ENCODE results near the gene AK1.

DNA sequence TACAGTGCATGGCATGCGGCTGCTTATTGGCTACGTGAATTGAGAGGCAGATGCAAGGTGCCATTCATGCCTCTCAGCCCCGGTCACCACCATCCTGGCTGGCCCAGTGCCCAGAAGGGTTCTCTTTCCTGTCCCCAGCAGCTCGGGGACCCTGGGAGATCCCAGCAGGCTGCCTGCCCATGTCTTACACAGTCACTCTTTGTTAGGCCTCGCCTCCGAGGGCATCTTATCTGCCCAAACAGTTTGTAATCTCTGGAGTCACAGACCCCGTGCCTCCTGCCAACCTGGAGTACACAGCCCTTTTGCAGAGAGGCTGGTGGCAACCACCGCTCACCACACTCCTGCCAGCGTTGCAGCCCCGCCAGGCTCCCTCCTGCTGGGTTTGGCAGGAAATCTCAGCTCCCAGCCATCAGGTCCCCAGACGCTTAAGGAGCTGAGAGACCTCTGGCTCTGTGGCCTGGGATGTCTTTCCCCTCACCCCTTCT, 7.0 kb upstream of the AK1 start:
- TF ChIP-seq CTCF (IDR thresholded peaks at IDR 0.05) (no peak), POLR2A (IDR thresholded peaks at IDR 0.05) (no peak)
